Measurements from ENCODE around the gene LYSET.
"Not testable (repeated sequence)": the region's sequence is repeated elsewhere in the genome, so short reads cannot be mapped to it uniquely, and the experiment has no call there.

The LYSET gene

DNA sequence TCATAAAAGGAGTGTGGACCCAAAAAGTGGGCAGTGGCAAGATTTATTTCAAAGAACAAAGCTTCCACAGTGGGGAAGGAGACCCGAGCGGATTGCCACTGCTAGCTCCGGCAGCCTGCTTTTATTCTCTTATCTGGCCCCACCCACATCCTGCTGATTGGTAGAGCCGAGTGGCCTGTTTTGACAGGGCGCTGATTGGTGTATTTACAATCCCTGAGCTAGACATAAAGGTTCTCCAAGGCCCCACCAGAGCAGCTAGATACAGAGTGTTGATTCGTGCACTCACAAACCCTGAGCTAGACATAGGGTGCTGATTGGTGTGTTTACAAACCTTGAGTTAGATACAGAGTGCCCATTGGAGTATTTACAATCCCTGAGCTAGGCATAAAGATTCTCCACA is 15.5 kb upstream of the LYSET start:
- DNase-seq, result not testable (repeated sequence)

DNA sequence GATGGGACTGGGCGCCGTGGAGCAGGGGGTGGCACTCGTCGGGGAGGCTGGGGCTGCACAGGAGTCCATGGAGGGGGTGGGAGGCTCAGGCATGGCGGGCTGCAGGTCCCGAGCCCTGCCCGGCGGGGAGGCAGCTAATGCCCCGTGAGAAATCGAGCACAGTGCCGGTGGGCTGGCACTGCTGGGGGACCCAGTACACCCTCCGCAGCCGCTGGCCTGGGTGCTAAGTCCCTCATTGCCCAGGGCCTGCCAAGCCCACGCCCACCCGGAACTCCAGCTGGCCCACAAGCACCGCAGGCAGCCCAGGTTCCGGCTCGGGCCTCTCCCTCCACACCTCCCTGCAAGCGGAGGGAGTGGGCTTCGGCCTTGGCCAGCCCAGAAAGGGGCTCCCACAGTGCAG is 15.0 kb upstream of the LYSET start:
- not testable (repeated sequence) for DNase-seq

DNA sequence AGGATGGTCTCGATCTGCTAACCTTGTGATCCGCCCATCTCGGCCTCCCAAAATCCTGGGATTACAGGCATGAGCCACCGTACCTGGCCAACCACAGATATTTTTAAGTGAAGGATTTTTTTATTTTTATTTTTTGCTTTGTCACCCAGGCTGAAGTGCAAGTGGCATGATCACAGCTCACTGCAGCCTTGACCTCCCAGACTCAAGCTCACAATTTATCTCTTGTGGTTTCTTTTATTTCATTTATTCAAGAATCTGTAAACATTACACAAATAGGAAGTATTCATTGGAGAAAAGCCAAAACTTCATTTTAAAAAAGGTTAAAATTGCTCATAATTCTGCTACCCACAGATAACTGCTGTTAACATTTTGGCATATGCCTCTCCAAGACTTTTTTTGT is 13.7 kb upstream of the LYSET start:
- DNase-seq, result no peak

DNA sequence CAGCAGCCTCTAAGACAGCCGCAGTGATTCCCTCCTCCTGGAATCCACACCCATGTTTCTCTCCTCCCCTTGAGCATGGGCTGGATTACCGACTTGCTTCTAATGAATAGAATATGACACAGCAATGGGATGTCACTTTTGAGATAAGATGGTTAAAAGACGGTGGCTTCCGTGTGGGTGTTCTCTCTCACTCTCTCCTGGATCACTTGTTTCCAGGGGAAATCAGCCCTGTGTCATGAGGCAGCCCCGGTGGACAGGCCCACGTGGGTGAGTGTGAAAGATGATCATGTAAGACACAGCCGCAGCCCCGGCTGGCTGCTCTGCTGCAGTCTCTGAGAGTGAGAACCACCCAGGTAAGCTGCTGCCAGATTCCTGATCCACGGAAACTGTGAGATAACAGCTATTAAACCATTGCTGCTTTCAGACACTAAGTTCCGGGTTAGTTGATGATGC is 11.1 kb upstream of the LYSET start:
- peak; percentile 22 for DNase-seq

DNA sequence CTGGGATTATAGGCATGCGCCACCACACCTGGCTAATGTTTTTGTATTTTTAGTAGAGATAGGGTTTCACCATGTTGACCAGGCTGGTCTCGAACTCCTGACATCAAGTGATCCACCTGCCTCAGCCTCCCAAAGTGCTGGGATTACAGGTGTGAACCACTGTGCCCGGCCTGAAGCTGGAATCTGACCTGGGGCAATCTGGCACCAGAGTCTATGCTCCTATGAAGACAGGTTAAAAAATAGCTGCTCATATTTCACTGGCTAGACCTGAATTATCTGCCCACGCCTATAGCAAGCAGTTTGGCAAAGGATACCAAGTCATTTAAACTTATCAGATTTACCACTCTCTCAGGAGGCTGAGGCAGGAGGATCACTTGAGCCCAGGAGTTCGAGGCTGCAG is 10.4 kb upstream of the LYSET start:
- DNase-seq, result not testable (repeated sequence)

DNA sequence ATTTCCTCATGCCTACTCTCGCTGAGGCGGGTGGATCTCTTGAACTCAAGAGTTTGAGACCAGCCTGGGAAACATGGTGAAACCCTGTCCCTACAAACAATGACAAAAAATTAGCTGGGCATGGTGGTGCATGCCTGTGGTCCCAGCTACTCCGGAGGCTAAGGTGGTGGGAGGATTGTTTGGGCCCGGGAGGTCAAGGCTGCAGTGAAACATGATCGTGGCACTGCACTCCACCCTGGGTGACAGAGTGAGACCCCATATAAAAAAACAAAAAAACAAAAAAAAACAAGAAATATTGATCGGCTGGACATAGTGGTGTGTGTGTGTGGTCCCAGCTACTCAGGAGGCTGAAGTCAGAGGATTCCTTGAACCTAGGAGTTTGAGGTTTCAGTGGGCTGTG is 9.6 kb upstream of the LYSET start:
- no peak for DNase-seq

DNA sequence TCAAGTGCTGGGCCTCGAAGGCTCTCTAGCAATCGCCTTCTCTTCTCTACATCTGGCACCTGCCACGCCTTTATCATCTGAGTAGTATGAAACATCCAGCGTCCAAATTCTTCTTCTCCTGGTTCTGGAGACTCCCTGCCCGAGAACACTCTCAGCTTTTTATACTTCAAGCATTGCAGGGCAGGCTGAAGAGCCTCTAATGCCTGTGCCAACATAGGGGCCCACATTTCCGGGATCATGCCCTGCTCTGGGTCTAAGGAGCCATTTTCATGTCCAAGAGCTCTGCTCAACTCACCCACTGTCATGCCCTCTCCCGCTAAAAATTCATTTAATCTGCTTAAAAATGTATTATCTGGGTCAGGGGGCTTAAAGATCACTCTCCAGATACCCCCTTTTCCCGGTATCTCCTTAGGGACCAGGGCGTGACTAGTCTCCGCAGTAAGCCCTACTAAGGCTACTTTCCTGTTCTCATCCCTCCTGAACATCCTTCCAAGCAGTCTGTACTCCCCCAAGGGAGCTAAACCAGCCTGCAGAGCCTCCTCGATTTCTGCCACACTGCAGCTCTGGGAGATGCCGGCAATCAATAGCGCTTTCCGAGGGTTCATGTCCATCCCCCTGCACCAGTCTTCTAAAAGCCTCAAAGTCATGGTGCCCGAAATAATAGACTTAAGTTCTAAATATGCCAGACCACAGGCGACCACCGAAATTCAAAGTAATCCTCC is 1.4 kb upstream of the LYSET start:
- DNase-seq, result no peak

DNA sequence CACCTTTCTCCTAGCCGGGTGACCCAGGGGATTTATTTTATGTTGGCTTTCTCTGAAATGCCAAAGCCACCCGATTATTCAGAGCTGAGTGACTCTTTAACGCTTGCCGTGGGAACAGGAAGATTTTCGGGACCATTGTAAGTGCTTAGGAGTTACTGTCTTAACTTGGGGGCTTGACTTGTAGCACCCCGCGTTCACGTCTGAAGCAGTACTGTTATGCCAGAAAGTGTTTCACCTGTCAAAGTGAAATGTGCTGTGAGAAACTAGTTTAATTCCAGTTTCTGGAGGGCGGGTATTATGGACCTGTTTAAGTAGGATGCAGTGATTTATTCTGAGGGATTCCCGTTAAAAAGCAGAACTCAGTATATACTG is 218 bp downstream of the LYSET start:
- DNase-seq, result no peak

DNA sequence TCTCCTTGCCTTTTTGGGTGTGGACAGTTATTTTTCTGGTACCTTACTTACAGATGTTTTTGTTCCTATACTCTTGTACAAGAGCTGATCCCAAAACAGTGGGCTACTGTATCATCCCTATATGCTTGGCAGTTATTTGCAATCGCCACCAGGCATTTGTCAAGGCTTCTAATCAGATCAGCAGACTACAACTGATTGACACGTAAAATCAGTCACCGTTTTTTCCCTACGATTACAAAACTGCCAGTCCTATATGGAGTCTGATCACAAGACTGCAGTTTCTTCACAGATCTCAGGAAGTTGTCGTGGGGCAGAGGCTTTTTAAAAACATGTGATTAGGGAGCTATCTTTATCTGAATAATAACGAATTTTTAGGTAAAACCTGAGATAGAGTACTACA is 1.3 kb downstream of the LYSET start:
- no peak for DNase-seq

DNA sequence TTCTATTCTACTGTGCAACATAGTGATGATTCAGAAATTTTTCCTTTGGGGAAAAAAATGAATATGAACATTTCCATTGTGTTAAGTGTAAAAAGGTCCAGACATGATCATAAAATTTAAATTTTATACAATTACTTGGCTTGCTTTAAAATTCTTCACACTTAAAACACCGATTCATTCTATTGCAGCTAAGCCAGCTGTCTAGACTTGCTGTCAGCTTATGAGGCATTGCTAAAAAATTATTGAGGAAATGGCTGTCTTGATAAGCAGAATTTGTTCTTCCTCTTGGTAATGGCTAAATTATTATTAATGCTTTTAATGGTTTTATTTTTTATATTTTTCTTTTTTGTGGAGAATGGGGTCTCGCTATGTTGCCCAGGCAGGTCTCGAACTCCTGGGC is 1.8 kb downstream of the LYSET start:
- DNase-seq, result no peak

DNA sequence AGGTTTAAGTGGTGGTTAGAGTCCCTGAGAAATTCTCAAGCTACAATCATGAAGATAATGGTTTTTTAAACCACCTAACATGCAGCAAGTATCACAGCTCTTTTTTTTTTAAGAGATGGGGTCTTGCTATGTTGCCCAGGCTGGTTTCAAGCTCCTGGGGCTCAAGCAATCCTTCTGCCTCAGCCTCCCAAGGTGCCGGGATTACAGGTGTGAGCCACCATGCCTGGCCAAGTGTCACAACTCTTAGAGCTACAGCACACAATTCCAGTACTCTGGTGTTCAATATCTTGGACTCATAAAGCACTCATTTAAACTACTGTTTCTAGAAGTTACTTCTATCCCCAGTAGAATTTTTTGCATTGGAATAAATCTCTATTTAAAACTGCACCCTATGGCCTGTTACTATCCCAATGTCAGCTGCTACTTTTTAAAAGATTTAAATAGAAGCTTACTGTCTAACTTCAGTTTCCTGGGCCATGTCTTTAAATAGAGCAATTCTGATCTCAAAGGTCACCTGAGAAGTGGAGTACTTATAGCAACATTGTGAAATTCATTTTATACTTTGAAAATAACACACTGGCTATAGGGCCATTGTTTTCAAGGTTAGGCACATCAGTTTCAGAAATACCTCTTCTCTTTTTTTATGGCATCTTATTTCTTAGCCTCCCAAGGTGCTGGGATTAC is 10.3 kb downstream of the LYSET start:
- DNase-seq, result no peak

DNA sequence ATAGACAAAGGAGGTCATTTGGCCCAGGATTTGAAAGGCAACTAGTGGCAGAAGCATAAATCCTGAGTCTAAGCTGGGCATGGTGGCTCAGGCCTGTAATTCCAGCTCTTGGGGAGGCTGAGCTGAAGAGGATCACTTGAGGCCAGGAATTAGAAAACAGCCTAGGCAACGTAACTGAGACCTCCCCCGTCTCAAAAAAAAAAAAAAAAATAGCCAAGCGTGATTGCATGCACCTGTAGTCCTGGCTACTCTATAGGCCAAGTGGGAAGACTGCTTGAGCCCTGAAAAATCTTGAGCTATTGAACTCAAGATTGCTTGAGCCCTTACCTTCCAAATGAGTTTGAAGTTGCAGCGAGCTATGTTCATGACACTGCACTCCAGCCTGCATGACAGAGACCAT is 13.9 kb downstream of the LYSET start:
- DNase-seq, result no peak

DNA sequence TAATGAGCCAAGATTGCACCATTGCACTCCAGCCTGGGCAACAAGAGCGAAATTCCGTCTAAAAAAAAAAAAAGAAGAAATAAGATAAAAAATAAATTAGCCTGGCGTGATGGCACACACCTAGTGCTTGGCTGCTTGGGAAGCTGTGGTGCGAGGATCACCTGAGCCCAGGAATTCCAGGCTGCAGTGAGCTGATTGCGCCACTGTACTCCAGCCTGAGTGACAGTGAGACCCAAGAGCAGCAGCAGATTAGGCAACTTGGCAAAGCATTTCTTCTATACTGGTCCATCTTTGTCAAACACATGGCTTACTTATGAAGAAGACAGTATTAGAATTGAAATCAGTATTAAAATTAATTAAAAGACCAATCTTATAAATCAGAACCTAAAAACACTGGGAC is 15.4 kb downstream of the LYSET start:
- DNase-seq, result no peak

DNA sequence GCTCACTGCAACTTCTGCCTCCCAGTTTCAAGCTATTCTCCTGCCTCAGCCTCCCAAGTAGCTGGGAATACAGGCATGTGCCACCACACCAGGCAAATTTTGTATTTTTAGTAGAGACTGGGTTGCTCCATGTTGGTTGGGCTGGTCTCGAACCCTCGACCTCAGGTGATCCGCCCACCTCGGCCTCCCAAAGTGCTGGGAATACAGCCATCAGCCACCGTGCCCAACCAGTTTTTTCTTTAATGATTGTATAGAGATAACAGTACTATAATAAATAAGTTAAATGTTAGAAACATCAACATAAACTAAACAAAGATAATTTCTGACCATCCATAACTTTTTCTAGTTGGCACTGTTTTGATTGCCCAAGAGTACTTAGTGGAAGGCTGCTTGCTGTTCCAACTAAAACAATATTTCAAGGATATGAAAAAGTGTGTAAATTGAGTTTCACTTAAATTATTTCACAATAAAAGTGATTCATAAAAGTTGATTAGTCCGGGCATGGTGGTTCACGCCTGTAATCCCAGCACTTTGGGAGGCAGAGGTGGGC is 16.1 kb downstream of the LYSET start:
- DNase-seq, result no peak

DNA sequence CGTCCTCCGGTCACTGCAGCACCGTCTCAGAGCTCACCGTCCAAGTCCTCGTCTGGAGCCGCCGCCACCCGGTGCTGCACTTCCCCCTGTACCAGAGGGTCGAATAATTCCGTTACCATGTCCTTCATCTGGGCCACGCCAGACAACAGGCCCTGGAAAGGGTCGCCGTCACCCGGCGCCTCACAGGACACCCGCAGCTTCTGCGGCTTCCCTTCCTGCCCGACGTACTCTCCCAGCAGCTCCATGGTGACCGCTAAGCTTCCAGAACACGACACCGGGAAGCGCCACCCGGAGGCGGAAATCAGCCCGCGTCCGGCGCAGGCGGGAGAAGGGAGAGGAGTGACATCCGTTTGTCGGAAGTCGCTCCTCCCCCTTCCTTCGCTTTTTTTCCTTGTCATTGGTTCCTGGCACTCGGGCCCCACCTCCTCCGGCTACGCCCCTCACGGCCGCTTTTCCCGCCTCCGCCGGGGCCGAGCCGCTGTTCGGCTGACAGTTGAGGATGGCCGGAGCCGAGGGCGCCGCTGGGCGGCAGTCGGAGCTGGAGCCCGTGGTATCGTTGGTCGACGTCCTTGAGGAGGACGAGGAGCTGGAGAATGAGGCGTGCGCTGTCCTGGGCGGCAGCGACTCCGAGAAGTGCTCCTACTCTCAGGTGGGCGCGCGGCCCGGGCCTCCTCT is 21.8 kb downstream of the LYSET start, which contains the start of the genes GON7 and UBR7:
Gene GON7 (minus strand): TSS at position 273 of the 675 bp plus-strand sequence. CDS start 28 bp downstream, at position 245.
Gene UBR7 (plus strand): TSS at position 464 of the 675 bp plus-strand sequence. CDS start 36 bp downstream, at position 500.
- DNase-seq, result peak; percentile 98

DNA sequence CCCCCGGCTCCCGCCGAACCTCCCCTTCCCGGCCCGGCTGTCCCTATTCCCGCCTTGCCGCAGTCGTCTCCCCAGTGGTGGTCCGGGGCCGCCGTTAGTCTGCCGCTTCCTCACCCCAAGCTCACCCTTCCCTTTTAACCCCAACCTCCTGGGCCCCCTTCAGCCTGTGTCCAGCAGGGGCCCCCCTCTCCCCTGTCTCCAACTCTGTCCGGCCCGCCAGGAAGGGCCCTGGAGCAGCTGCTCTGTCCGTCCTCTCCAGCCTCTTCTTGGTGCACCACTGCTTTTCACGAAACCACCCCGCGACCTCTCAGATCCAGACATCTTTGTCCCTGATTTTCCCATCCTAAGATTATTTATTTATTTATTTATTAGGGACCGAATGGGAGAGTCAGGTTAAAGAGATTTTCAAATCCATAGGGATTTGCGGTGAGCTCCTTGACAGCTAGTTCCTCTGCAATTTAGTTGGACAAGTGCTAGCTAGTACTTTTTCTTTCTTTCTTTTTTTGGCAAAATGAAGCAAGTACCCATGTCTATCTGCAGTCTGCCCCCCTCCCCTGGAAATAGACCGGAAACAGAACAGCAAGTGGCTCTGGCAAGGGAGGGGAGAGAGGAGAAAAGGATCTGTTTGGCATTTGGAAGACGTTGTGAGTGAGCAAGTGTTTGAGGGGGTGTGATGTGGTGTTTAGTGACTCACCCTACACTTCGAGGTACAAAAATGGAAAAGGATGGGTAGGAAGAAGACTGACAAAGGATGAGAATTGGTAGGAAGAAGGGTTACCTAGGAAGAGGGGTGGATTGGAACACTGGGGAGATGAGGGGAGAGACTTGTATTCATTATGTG is 22.6 kb downstream of the LYSET start:
- DNase-seq, result peak; percentile 83

DNA sequence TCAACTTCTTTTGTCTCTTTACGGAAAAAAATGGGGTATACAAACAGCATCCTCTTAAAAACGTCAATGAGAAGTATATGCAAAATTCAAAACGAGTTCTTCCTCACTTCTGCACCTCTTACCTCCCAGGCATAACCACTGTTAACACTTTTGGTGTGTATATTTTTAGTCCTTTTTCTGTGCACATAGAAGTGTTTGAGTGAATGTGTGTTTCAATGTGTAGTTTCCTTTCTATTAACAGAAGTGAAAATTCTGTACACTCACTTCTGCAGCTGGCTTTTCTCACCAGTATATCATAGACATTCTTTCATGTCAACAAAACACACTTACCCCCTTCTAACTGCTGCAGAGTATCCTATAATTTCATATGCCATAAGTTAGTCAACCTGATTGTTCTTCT is 27.3 kb downstream of the LYSET start:
- DNase-seq, result no peak

DNA sequence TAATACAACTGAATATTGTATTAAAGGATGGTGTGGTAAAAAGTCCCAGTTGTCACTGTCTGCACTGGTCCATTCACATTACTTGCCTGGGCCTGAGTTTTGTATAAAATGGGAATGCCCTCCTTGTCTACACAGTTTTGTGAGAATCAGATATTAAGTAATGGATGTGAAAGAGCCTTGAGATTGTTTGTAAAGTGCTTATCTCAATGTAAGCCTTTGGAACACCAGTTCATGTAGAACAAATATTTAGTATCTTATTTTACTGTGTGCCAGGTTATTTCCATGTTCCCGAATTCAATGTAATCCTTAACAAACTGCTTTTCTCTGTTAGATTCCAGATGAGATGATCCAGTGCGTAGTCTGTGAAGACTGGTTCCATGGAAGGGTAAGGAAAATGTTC is 29.5 kb downstream of the LYSET start:
- no peak for DNase-seq

DNA sequence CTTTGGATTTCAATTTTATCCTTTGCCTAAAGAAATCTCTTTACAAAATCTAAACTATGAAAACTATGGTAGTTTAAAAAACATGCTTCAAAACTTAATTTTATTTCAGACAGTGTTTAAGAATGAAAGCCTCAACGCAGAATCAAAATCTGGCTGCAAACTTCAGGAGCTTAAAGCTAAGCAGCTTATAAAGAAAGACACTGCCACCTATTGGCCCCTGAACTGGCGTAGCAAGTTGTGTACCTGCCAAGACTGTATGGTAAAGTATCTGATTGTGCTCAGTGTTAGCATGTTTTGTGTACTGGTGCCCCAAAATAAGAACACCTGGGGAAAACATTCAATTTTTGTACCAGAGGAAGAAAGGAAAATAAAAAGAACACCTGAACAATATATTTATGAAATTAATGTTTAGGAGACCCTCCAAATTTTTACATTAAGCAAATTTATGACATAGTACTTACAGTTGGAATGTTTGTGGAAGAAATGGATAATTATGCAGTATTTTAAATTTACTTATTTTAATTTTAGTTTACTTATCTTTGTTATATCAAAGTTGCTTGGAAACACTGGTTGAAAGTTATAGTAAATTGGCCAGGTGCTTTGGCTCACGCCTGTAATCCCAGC is 34.1 kb downstream of the LYSET start:
- no peak for DNase-seq

DNA sequence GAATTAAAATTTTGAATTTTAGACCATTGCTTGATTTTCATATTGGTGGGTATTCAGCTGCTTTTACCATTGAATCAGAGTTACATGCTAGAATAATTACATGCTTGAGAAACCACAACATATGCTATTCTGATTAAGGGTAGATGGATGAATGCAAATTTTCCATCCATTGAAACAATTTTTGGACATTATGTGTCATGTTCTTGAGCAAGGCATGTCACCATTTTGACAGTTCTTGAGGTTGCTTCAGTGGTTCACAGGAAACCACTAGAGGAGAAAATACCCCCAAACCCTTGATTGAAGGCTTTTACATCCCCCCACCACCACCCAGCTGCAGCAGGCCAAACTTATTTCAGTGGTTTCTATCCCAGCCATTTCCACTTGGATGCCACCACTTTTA is 35.4 kb downstream of the LYSET start:
- no peak for DNase-seq

DNA sequence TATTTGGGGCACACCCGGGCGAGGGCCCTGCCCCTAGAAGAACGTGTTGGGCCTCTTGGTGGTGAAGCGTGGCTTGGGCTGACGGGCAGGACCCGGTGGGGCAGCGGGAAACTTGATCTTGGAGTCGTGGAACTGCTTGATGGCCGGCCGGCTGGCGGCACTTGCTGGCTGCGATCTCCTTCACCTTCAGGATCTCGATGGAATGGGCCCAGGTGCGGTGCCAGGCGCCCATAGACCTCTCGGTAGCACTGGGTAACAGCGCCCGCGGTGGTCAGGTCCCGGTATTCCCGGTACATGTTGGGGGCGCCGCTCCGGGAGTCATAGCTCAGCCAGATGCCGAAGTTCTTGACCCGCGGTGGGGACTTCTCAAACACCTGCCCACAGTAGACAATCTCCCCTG is 38.4 kb downstream of the LYSET start:
- no peak for DNase-seq

DNA sequence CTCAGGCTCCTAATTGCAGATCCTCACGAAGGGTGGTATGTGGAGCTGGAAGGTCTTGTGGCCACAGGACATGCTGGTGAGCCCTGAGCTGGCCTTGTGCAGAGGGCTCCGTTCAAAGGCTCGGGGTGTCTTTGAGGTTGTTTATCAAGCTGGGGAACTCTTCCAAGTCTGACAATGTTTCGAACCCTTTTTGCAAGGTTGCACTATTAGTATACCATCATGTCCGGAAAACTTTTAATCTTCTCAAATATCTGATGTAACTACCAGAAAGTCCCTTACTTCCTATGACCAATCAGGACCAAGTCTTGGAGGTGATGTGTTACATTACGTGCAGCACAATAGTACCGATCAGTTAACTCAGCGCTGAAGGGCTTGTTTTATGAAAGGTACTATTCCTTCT is 43.4 kb downstream of the LYSET start:
- DNase-seq, result no peak
